ENCODE data around the gene GLDC.
A peak's percentile ranks its signal among the peaks of the same experiment; 100 is the strongest.

Gene GLDC

DNA sequence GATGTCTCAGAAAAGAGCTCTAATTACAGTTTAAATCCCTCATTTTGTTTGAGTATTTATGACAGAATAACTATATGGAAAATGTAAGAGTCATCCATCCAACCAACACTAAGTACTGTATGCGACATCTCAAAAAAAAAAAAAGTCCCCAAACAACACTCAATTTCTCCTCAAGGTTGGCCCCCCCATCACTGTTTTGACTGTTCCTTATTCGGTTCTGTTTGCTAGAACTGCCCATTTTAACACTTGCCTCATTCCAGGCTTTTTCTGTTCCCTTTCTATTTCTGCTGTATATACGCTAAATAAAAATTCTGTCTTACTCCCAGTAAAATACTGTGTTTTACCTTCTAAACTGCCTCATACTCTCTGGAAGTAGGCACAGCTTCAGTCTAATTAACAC, 25.2 kb downstream of the GLDC start:
- no peak for DNase-seq

GRCh38 chr9:6619909-6620308, 25.6 kb downstream of the GLDC start:
- DNase-seq, result no peak

DNA sequence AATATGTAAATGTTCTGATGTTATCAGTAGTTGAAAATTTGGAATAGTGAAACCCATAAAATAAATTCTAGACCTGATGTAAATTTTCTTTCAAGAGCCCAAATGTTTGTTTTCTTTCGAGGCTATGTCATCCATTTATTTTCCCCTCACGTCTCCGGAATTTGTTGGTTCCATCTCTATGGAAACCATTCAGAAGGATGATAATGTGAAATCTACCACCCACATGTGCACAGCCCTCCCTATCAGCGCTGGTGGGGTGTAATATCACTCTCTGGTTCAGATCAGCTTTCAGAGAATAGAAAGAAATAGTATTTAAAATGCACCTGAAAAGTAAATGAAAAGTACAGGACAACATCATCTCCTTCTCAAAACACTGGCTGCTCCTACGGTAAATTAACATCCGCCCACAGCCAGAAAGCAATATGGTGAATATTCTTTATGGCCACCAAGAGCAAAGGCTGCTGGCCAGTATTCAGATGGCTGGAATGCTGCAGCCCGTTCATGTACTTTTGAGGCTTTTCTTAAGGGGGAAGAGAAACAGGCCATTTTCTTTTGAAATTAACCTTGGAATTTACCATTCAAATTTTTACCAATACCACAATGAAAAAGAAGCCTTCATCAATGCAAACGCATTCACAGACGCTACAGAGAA, 28.5 kb downstream of the GLDC start:
- no peak for DNase-seq

GRCh38 chr9:6614489-6614888, 31.0 kb downstream of the GLDC start:
- no peak for DNase-seq

DNA sequence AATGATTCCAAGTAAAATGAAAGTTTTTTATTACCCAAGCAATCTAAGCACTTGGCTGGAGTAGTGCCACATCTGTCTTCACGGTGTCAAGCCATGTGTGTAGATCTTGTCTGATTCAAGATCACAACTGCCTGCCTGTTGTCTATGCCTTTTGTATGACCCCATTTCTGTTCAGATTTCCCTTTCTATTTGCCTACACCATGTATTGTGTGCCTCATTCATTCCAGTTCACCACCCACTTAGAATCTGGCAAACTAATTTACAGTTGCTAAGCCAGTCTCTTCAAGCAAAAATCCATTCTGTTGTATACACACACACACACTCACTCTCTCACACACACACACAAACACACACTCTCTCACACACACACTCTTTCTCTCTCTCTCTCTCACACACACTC, 33.7 kb downstream of the GLDC start:
- no peak for DNase-seq

DNA sequence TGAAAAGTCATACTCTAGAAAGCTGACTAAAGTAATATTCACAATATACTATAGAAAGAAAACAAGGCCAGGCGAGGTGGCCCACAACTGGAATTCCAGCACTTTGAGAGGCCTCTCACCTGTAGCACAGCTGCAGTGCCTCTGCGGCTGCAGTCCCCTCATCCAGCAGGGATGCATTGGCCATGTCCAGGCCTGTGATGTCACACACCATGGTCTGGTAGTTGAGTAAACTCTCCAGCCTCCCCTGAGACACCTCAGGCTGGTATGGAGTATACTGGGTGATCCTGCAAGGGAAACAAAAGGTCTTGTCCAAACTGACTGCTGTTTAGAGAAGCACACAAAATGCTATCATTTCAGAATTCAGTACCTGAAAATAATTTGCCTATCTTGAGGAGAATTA, 35.5 kb downstream of the GLDC start:
- DNase-seq, result no peak

DNA sequence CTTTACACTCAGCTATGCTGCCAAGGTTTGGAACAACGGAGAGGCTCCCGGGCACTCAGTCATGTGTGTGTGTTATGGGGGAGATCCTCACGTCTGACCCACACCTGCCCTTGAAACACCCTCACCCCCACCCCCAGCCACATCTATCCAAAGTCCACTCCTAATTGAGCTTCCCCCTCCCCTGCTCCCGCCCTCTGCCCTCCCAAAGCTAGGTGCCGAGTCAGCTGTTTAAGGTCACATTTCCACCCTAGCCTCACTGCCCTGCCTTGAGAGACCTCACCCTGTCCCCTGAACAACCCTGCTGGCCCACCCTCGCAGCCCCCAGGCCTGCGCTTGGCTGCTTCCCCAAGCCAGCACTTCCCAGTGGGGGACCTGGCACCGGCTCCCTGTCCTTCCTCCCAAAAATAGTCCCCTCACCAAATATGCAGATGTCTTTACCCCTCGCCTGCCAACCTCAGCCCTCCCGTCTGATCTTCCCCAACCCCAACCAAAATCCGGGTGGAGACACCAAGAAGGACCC, 36.0 kb downstream of the GLDC start:
- DNase-seq, result no peak

GRCh38 chr9:6605202-6605601, 40.3 kb downstream of the GLDC start:
- no peak for DNase-seq

- no peak for DNase-seq
These were observed 45.1 kb downstream of the GLDC start for GRCh38 chr9:6600426-6600825.

GRCh38 chr9:6600006-6600405, 45.5 kb downstream of the GLDC start:
- no peak for DNase-seq

DNA sequence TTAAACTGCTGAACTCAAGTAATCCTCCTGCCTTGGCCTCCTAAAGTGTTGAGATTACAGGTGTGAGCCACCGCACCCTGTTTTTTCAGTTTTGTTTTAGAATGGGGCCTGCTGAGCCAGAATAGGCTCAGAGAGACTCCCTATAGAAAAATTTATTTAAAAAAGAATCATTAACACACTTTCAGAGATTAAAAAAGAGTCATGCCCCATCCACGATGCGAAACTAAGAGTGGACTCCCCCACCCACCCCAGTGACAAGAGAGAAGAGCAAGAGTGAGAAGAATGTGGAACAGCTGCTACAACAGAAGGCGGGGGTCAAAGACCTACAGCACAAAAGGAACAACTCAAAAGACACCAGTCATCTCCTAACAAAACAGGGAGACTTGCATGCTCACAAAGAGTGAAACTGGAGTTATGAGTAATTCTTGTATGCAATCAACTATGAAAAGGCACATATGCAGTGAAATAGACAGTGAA, 47.2 kb downstream of the GLDC start:
- no peak for DNase-seq

DNA sequence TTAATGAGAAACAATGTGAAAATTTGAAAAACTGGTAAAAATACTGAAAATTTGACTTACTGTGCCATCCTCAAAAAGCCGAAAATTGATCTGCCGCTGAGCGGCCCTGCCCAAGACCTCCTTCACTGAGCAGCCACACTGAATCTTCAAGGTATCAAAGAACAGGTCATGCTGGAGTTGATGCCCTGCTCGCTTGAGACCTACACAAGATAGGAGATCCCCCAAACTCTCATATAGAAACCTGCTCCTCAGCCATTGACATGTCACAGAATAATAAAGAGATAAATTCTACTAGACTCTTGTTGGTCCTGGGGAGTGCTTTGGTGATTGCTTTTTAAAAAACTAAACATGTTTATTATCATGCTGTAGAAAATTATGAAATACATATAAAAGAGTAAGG, 52.7 kb downstream of the GLDC start:
- DNase-seq, result no peak

- DNase-seq, result no peak
These were observed 53.3 kb downstream of the GLDC start for GRCh38 chr9:6592231-6592630.

DNA sequence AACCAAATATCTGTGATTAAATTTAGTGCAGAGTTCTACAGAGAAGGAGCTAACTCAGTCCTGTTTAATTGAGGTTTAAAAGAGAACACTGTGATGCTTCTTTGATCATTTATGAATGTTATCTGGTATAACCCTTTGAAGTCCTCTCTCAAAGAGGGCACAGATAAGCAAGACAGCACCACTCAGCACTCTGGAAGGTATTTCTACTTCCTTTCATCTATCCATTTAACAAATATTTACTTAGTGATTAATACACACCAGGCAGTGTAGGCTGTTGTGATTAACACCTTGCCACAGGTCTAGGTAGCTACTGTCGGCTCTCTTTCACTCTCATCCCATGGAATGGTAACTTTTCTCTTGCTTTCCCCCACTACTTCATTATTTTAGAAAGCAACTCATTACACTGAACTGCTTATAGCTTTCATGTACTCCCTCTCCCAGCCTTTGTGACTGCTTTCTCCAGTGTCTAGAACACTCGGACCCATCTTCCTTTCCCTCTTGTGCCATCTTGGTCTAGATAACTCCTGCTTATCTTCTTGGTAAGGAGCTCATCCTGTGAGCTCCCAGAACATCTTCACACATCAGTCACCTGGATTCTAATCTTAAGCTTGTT, 54.7 kb downstream of the GLDC start:
- no peak for DNase-seq

DNA sequence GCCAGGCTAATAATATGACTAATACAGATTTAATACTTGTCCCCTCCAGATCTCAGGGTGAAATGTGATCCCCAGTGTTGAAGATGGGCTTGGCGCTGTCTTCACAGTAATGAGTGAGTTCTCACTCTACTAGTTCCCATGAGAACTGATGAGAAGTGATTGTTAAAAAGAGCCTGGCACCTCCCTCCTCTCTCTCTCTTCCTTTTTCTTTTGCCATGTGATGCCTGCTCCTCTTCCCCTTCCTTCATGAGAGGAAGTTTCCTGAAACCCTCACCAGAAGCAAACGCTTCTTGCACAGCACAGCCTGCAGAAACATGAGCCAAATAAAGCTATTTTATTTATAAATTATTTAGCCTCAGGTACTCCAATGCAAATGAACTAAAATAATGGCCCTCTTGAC, 55.2 kb downstream of the GLDC start:
- DNase-seq, result no peak

DNA sequence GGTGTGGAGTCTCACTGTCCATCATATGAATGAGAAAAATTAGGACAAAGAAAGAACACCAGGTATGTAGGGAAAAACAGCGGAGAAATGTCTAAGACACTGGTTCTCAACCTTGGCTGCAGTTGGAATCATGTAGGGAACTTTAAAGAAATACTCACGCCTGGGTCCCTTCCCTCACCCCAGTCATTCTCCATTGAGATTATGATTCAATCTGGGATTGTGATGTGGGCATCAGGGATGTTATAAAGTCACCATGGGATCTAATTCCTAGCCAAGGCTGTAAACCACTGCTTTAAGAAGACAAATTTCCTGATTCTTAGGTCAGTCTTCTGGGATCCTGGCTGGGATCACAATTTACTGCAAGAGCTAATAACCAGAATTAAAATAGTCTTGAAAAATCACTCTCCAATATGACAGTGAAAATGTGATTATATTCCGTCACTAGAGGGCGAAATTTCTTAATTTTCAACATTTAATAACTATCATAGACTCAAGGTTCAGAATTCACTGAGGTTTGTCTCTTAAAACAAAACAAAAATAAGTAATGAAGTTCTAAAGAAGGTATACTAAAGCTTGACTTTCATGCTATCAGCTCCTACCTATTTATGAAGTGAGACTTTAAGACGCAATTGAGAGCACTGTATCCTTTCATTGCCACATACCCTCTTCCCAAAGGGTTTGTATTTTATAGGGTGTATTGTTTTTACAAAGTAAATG, 60.5 kb downstream of the GLDC start:
- peak; percentile 22 for DNase-seq

DNA sequence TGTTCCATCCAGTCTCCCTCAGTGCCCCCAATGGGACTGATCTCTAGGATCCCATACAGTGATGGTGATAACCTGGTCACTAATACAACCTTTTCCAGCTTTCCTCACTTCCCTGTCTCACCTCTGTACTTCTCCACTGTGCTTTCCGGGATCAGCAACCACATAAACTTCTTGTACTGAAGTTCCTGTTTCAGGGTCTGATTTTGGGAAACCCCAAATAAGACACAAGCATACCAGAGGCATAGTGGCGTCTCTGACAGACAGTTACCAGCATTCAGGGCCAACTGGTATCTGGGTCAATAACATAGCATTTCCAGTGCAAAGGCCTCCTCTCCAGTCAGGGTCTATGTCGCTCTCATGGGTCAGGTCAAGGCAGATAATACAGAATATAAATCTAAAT, 64.3 kb downstream of the GLDC start:
- DNase-seq, result no peak

DNA sequence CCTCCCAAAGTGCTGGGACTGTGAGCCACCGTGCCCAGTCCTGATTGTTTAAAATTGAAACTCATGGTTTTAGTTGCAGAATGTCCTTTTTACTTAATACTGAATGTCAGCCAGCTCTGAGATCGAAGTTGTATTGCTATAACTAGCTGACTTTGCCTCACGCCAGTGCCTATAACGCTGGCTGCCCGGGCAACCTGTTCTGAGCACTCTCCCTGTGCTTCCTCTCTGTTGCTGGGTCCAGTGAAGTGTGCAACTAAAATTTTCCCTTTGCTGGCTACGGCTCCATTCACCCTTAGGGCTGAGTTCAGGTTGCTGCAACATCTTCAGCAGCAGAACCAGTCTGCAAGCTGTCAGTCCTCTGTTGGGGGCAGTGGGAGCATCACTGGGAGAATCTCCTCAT, 65.9 kb downstream of the GLDC start:
- no peak for DNase-seq

- DNase-seq, result no peak
These were observed 68.5 kb downstream of the GLDC start for GRCh38 chr9:6576987-6577386.

DNA sequence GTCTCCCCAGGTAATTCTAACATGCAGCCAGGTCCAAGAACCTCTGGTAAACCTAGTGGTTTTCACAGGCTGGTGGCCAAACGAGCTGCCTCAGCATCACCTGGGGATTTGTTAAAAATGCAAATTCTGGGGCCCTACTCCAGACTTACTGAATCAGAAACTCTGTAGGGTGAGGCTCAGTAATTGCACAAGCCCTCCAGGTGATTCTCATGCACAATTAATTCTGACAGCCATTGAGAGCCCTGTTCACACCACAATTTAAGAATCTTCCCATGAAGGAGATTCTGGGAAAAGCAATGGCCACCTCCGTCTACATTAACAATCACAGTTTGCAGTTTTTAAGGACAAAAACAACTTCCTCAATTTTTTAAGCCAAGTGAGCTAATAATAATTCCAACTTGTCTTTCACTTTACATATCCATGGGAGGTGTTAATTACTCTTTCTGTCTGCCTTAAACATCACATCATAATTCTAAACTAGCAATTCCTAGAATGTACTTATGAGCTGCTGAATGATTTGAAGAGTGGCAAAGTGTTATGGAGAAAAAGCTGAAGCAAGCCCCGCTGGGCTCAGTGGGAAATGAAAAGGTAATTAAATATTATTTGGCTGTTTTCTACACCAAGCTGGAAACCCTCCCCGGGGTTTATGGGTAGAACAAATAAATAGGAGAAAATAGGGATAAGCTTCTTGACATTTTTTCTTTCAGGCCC, 70.0 kb downstream of the GLDC start:
- no peak for DNase-seq

DNA sequence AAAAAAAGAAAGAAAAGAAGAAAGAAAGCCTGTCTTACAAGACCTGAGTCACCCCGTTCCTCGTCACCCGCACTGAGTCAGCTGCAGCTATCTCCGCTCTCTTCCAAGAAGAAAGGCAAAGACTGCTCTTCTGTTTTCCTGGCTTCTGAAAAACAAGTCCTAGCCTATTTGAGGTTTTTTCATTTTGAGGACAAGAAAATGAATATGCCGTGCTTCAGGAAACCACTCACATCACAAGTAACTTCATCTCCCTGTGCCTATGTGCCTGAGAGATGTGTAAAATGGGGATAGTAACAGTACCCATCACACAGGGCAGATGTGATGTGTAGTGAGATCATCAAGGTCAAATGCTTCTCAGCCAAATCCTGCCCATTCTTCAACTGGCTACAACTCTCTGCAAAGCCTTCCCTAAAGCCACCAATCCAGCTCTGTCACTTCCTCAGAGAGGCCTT, 78.4 kb downstream of the GLDC start:
- peak; percentile 94 for DNase-seq

DNA sequence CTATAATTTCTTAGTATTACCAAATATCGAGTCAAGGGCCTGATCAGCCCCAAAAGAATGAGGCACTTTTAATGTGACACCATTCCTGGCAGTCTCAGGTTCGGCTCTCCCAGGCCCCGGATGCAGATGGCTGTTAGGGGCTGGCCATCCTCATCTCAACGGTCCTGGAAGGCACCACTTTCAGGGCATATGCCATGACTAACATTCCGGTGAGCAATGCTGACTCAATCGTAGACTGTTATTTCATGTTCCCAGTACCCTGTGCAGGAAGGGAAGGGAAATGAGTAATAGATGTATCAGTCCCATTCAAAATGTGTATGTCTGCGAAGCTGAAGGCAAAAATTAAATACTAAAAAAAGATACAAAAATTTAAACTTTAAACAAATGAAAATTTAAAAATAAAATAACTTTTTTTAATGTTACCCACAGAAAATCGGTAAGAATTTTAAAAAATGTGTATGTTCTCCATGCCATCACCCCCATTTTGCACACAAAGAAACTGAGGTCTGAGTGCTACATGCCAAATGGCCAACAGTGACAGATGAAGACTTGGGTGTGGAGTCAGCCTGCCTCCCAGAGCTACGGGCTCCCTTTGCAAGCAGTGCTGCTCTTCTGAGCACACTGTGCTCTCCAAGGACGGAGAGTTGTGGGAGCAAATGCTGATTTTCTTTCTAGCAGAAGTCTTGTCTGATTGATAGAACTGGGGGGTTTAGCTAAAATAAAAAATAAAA, 79.0 kb downstream of the GLDC start:
- peak; percentile 99 for DNase-seq
